ENCODE data around the gene GNE. TPM values are rescaled to one million over a fixed set of nuclear protein-coding genes. Genes with fewer than 3 reads are reported as not detected.

GNE gene
- total and polyA plus RNA-seq, 2 of the 8 experiments (the other 6 are each of a cell fraction or from before 2014, with no cell fraction given) = 5.1 to 11.1 TPM

DNA sequence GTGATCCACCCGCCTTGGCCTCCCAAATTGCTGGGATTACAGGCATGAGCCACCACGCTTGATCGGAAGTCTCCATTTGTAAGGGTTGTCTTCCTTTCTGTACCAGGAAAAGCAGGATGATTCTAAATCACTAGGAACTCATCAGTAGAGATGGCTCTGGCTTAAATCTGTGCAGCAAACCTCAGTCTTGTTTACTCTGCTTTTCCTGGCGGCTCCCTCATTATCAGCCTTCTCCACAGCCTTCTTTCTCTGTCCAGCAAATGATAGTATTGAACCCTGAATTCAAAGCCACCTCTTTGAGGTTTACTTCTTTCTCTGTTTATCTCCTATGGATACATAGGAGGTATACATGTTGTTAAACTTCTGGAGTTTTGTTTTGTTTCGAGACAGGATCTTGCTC lies 43.0 kb upstream of the GNE start:
- H3K27me3 ChIP-seq (replicated peaks in 1 of 4; ENCODE audit: control insufficient read depth in 3 of 4, extremely low read depth in 1 of 4, insufficient read depth in 3 of 4, low read length in 3 of 4) = no peaks in the 10 kb centered on the region
- H4K5ac ChIP-seq (ENCODE audit: insufficient read length, low read depth, low read length) = no peak overlapping the region
- H2BK15ac ChIP-seq (ENCODE audit: low read length) = no peak overlapping the region
- DNase-seq (ENCODE audit: low read depth in 1 of 2, low spot score in 2 of 2) (no peak), FAIRE-seq (no peak)
- no peak for TF ChIP-seq SRF (IDR thresholded peaks at IDR 0.05; ENCODE audit: low read depth, low read length)
- TF ChIP-seq TEAD4 (IDR thresholded peaks at IDR 0.05; ENCODE audit: low read depth, low read length) = no peak
- no peak for TF ChIP-seq POU5F1 (IDR thresholded peaks at IDR 0.05; ENCODE audit: low read depth, low read length)
- TF ChIP-seq RFX5 (IDR thresholded peaks at IDR 0.05; ENCODE audit: borderline replicate concordance, low read depth, low read length) = no peak
- TF ChIP-seq CBX5 (IDR thresholded peaks at IDR 0.05; ENCODE audit: low read depth, low read length) = no peak
- TF ChIP-seq ZNF274 (IDR thresholded peaks at IDR 0.05; ENCODE audit: borderline replicate concordance, extremely low read depth, low read length) = no peak
- TF ChIP-seq EGR1 (IDR thresholded peaks at IDR 0.05; ENCODE audit: borderline replicate concordance, low read depth, low read length) = no peak
- TF ChIP-seq ATF3 (IDR thresholded peaks at IDR 0.05; ENCODE audit: insufficient read depth, low read depth, low read length) = no peak
- no peak overlapping the region for H2BK20ac ChIP-seq (ENCODE audit: low read length)
- no peaks in the 10 kb centered on the region for H3K79me2 ChIP-seq (ENCODE audit: control insufficient read depth in 1 of 2, insufficient read depth in 2 of 2, low read length in 2 of 2)
- H4K20me1 ChIP-seq (replicated peaks in 1 of 2; ENCODE audit: control insufficient read depth in 1 of 2, insufficient read depth in 2 of 2, low read length in 2 of 2) = no peaks in the 10 kb centered on the region
- no peak overlapping the region for H3K23ac ChIP-seq (ENCODE audit: insufficient read length)
- no peak overlapping the region for H3K4me3 ChIP-seq (ENCODE audit: extremely low read depth in 1 of 4, insufficient read depth in 2 of 4, low read depth in 3 of 4, low read length in 4 of 4)
- CTCF ChIA-PET (ENCODE audit: partially characterized antibody) = interaction anchor here (0.9 to 1.2 kb wide), 2 partner anchors 11 to 27 kb away, joined by 3 to 5 read pairs; no protein-coding TSS in a partner anchor
- H3K4ac ChIP-seq (replicated peaks; ENCODE audit: insufficient read length, low read depth, low read length) = no peak overlapping the region
- H3K56ac ChIP-seq (replicated peaks; ENCODE audit: insufficient read length, low read depth, low read length) = no peak overlapping the region
- no peak overlapping the region for H3K14ac ChIP-seq (ENCODE audit: insufficient read length)
- no peak overlapping the region; the same call in 1 of the 2 replicates for H4K8ac ChIP-seq (ENCODE audit: extremely low read depth, insufficient read depth, low read length)
- no peak overlapping the region for H3K18ac ChIP-seq (ENCODE audit: extremely low read depth, low read length)
- H2BK120ac ChIP-seq (replicated peaks; ENCODE audit: low read depth, low read length) = no peak overlapping the region
- H3K4me2 ChIP-seq (ENCODE audit: insufficient read depth in 1 of 2, low read depth in 2 of 2, low read length in 2 of 2) = no peak overlapping the region
- H3K9ac ChIP-seq (replicated peaks in 1 of 4; ENCODE audit: extremely low read depth in 1 of 4, low read depth in 3 of 4, low read length in 3 of 4) = no peak overlapping the region
- no peak overlapping the region for H2AFZ ChIP-seq (ENCODE audit: low read length)
- H3K9me3 ChIP-seq (ENCODE audit: insufficient read depth in 2 of 2, low read depth in 1 of 2, low read length in 1 of 2) = no peaks in the 10 kb centered on the region
- H3K27ac ChIP-seq (ENCODE audit: low read depth, low read length) = no peak overlapping the region
- H2BK12ac ChIP-seq (ENCODE audit: low read depth, low read length) = no peak overlapping the region
- no peak overlapping the region for H4K91ac ChIP-seq (replicated peaks; ENCODE audit: insufficient read length, low read length)
- POLR2A ChIA-PET (ENCODE audit: partially characterized antibody) = no interaction called here
- H2AK5ac ChIP-seq (ENCODE audit: low read depth, low read length) = no peak overlapping the region
- no peaks in the 10 kb centered on the region for H3K36me3 ChIP-seq (ENCODE audit: control insufficient read depth in 2 of 4, insufficient read depth in 4 of 4, low read length in 3 of 4)
- H2BK5ac ChIP-seq (ENCODE audit: low read depth, low read length) = no peak overlapping the region
- 80% methylated on average over 5 of the region's 5 CpGs; no CpG with 5 or more reads in 1 of the 2 experiments for WGBS, 2 experiments (ENCODE audit: extremely low coverage in 1 of 2, insufficient coverage in 1 of 2, insufficient read length in 1 of 2, insufficient replicate concordance in 2 of 2, low coverage in 1 of 2, low lambda C conversion rate in 2 of 2, missing lambda C conversion rate in 1 of 2)
- H3K79me1 ChIP-seq (ENCODE audit: low read depth, low read length) = no peaks in the 10 kb centered on the region
- H3K23me2 ChIP-seq (ENCODE audit: low read depth, low read length) = no peaks in the 10 kb centered on the region
- H3K4me1 ChIP-seq (replicated peaks in 1 of 4; ENCODE audit: control insufficient read depth in 3 of 4, insufficient read depth in 4 of 4, low read length in 3 of 4) = no peaks in the 10 kb centered on the region

Data from H1 (cell line).